WTC11 (cell line): ENCODE results near the gene ADORA2B. TPM values are rescaled to one million over a fixed set of nuclear protein-coding genes. Genes with fewer than 3 reads are reported as not detected.

Source experiments
- ATAC-seq: fragments of 200-7000 bp; cut with Tn5 transposase; 2 replicates; pipeline ENCODE4 v1.10.0; 2021; ENCODE audit warnings: mild to moderate bottlenecking, moderate library complexity
- CTCF ChIA-PET: fragments of 300-600 bp; sonication (Branson Sonifier 250); formaldehyde crosslinking; loops from one replicate; lab custom pipeline; 2021; ENCODE audit warnings: antibody characterized with exemption; lab: Charles Lee
- POLR2A ChIA-PET: fragments of 350-600 bp; sonication (Branson Sonifier 250); formaldehyde crosslinking; loops from one replicate; lab custom pipeline; 2021; ENCODE audit warnings: antibody characterized with exemption; lab: Charles Lee
- DNase-seq: peaks from one replicate; pipeline ENCODE4 v3.0.0; 2021; ENCODE audit warnings: low spot score
- H3K27ac Mint-ChIP-seq: 2 replicates; pipeline ENCODE4 v1.8.0; 2021; ENCODE audit warnings: mixed read lengths
- H3K27me3 Mint-ChIP-seq: 2 replicates; pipeline ENCODE4 v1.8.0; 2021; ENCODE audit warnings: low read depth, mild to moderate bottlenecking, moderate library complexity, mixed read lengths
- H3K36me3 Mint-ChIP-seq: 2 replicates; pipeline ENCODE4 v1.8.0; 2021; ENCODE audit warnings: mixed read lengths
- H3K4me1 Mint-ChIP-seq: 2 replicates; pipeline ENCODE4 v1.8.0; 2022; ENCODE audit warnings: mixed read lengths
- H3K4me3 Mint-ChIP-seq: 2 replicates; pipeline ENCODE4 v1.8.0; 2021; ENCODE audit warnings: mild to moderate bottlenecking, moderate library complexity, mixed read lengths
- H3K9me3 Mint-ChIP-seq: 2 replicates; pipeline ENCODE4 v1.8.0; 2021; ENCODE audit warnings: mixed read lengths
- CBFB ChIP-seq: sonication (generic); formaldehyde crosslinking; IDR thresholded peaks from 2 replicates; pipeline ENCODE4 v1.8.1; 2022; ENCODE audit warnings: mild to moderate bottlenecking, low read depth, missing genetic modification reagents
- CREB1 ChIP-seq: sonication (generic); formaldehyde crosslinking; IDR thresholded peaks from 2 replicates; pipeline ENCODE4 v1.8.0; 2023; ENCODE audit warnings: mild to moderate bottlenecking, missing genetic modification reagents
- EMX1 ChIP-seq: fragments of 250-450 bp; sonication (Bioruptor Pico); IDR thresholded peaks from 2 replicates; pipeline ENCODE4 v1.8.0; 2021; ENCODE audit warnings: mild to moderate bottlenecking
- FOXK1 ChIP-seq: sonication (generic); formaldehyde crosslinking; IDR thresholded peaks from 2 replicates; pipeline ENCODE4 v1.8.0; 2022; ENCODE audit warnings: mild to moderate bottlenecking, moderate library complexity, missing genetic modification reagents
- HMGXB4 ChIP-seq: sonication (generic); formaldehyde crosslinking; IDR thresholded peaks from 2 replicates; pipeline ENCODE4 v1.8.1; 2023; ENCODE audit warnings: mild to moderate bottlenecking, moderate library complexity, missing genetic modification reagents
- KAT7 ChIP-seq: sonication (generic); formaldehyde crosslinking; IDR thresholded peaks from 2 replicates; pipeline ENCODE4 v1.8.1; 2023; ENCODE audit warnings: missing genetic modification reagents, mild to moderate bottlenecking, borderline replicate concordance
- MYBL2 ChIP-seq: sonication (generic); formaldehyde crosslinking; IDR thresholded peaks from 2 replicates; pipeline ENCODE4 v1.8.1; 2023; ENCODE audit warnings: mild to moderate bottlenecking, moderate library complexity, missing genetic modification reagents
- OVOL2 ChIP-seq: fragments of 250-450 bp; sonication (Bioruptor Pico); IDR thresholded peaks from 2 replicates; pipeline ENCODE4 v1.9.0; 2021; ENCODE audit warnings: mild to moderate bottlenecking, borderline replicate concordance
- SMAD4 ChIP-seq: sonication (generic); formaldehyde crosslinking; IDR thresholded peaks from 2 replicates; pipeline ENCODE4 v1.8.0; 2022; ENCODE audit warnings: mild to moderate bottlenecking, missing genetic modification reagents
- SP1 ChIP-seq: sonication (generic); formaldehyde crosslinking; conservative IDR thresholded peaks from 2 replicates; pipeline ENCODE4 v1.8.1; 2022; ENCODE audit warnings: missing genetic modification reagents
- TEAD4 ChIP-seq: sonication (generic); formaldehyde crosslinking; IDR thresholded peaks from 2 replicates; pipeline ENCODE4 v1.8.0; 2022; ENCODE audit warnings: mild to moderate bottlenecking, missing genetic modification reagents
- ZNF416 ChIP-seq: fragments of 250-450 bp; sonication (Bioruptor Pico); IDR thresholded peaks from 2 replicates; pipeline ENCODE4 v1.9.0; 2021; ENCODE audit warnings: mild to moderate bottlenecking, inconsistent platforms
- ZNF423 ChIP-seq: fragments of 250-450 bp; sonication (Bioruptor Pico); IDR thresholded peaks from 2 replicates; pipeline ENCODE4 v2.1.2; 2022; ENCODE audit warnings: mild to moderate bottlenecking, moderate library complexity
- ZNF512 ChIP-seq: sonication (generic); formaldehyde crosslinking; IDR thresholded peaks from 2 replicates; pipeline ENCODE4 v1.8.1; 2022; ENCODE audit warnings: missing genetic modification reagents, borderline replicate concordance
- ZNF532 ChIP-seq: fragments of 250-450 bp; sonication (Bioruptor Pico); IDR thresholded peaks from 2 replicates; pipeline ENCODE4 v1.9.0; 2021; ENCODE audit warnings: mild to moderate bottlenecking, borderline replicate concordance
- total RNA-seq: library from RNA; stranded (reverse); gene quantifications from 3 replicates; pipeline ENCODE4 v1.2.3, GENCODE V29; 2021
- TF ChIP-seq, protein P1 (sequence below): sonication (generic); formaldehyde crosslinking; IDR thresholded peaks from 2 replicates; pipeline ENCODE4 v1.8.0; 2023; ENCODE audit warnings: missing genetic modification reagents, mild to moderate bottlenecking, borderline replicate concordance

The ADORA2B gene
- total RNA-seq, 1 experiment from 2014 or later = 4.2 TPM

DNA sequence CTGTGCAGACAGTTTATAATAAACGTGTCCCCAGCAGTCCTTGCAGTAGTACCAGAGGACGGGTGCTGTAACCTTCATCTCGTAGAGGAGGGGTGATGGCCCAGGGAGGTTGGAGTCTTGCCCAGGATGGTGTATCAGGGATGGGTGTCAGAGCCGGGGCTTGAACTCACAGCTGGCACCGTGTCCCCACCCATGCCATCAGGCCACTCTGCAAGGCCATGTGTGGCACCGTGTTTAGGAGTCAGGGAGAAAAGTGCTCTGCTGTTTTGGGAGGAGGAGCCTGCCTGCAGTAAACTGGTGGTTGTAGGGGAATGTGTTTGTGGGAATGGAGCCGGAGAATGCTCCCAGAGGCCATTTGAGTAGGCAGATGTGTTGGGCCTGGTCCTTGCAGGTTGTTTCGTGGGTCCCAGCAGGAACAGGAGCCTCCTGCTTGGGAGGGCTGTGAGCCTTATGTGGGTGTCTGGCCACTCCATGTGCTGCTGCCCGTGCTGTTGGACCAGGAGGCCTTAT, 1.7 kb downstream of the ADORA2B start:
- POLR2A ChIA-PET = interaction anchor here (1.5 to 3.2 kb wide), 2 partner anchors 12 to 19 kb away, joined by 3 to 16 read pairs; no protein-coding TSS in a partner anchor
- TF ChIP-seq ZNF512 (no peak), TEAD4 (no peak)
- TF ChIP-seq, all 79 proteins: peak for 0
- ATAC-seq = no peak

DNA sequence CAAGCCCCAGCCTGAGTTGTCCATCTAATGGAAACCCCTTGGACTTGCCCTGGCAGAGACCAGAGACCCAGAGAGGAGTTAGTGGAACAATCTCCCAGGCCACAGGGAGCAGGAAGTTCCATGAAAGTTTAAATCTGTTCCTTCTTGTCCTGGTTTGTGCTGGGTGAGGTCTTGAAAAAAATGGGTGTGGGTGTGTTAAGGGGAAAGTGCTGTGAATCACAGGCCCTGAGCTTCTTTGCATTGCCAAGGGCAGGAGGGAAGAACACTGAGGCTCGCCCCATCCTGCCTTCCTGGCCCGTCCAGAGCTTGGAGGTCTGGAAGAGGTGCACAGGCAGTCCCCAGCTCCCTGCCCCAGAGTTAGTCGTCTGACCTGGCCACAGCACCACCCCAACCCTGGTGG, 2.3 kb downstream of the ADORA2B start:
- ATAC-seq (no peak), DNase-seq (no peak)
- H3K4me1 Mint-ChIP-seq = peaks cover 31% of the 10 kb centered on the region
- ChIA-PET CTCF (interaction anchor here (1.5 kb wide), 1 partner anchor 118 kb away, joined by 5 read pairs; no protein-coding TSS in a partner anchor), POLR2A (no interaction called here)
- H3K27ac Mint-ChIP-seq = no peak overlapping the region
- no peak overlapping the region for H3K4me3 Mint-ChIP-seq
- no peaks in the 10 kb centered on the region for H3K9me3 Mint-ChIP-seq
- peaks cover 9% of the 10 kb centered on the region; the same call in 1 of the 2 replicates for H3K36me3 Mint-ChIP-seq
- peaks cover 44% of the 10 kb centered on the region for H3K27me3 Mint-ChIP-seq
- TF ChIP-seq SMAD4 (CRISPR knock-in tag) (no peak), HMGXB4 (CRISPR knock-in tag) (no peak), EMX1 (CRISPR knock-in tag) (no peak), ZNF512 (no peak), ZNF416 (no peak), SP1 (CRISPR knock-in tag) (no peak)

More for the DNA sequence above, 1.7 kb downstream of the ADORA2B start:
- H3K36me3 Mint-ChIP-seq = peaks cover 9% of the 10 kb centered on the region; the same call in 1 of the 2 replicates
- DNase-seq = no peak
- CTCF ChIA-PET = interaction anchor here (1.5 to 4.1 kb wide), 5 partner anchors 16 to 118 kb away, joined by 5 to 47 read pairs (median 11); partner anchors contain the start of genes TTC19 and ZSWIM7
- H3K4me3 Mint-ChIP-seq = peak overlapping the region; percentile 64
- H3K27me3 Mint-ChIP-seq = peaks cover 46% of the 10 kb centered on the region
- no peaks in the 10 kb centered on the region for H3K9me3 Mint-ChIP-seq
- peaks cover 33% of the 10 kb centered on the region for H3K4me1 Mint-ChIP-seq
- H3K27ac Mint-ChIP-seq = no peak overlapping the region

DNA sequence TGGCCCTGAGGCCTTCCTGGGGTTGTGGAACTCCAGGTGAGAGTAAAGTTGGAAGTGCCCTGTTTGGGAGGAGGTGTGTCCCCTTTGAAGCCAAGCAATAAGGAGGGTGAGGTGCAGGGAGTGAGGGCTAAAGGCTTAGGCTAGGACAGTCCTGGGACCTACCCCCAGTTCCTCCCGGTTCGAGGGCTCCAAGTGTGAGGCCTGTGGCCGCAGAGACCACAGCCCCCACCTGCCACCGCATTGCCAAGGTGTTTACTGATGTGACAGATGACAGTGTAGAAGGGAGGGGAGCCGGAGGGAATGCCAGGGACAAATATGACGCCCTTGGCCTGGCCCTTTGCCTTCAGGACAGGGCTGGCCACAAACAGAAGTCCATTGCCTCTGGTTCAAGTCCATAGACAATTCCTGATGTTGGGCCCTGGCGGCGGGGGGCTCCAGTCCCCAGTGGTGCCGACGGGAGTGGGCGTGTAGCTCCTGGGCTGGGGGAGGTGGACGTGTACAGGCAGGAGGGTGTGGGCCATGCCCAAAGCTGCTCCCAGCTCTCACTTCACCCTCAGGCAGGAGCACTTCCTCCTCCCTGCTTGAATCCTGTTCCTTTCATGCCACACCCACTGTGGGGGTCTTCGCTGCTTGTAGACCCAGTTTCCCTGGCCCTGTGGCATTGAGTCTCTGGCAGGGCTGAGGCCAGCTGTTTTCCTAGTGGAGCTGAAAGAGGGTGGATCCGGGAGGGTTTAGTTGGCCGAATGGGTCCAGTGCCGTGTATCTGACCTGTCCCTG, 3.2 kb downstream of the ADORA2B start:
- CTCF ChIA-PET = interaction anchor here (0.6 to 1.5 kb wide), 2 partner anchors 17 to 119 kb away, joined by 3 to 5 read pairs; no protein-coding TSS in a partner anchor
- DNase-seq = no peak
- POLR2A ChIA-PET = interaction anchor here (1.6 kb wide), 1 partner anchor 18 kb away, joined by 4 read pairs; no protein-coding TSS in a partner anchor
- TF ChIP-seq CBFB (no peak), EMX1 (CRISPR knock-in tag) (no peak), MYBL2 (no peak), FOXK1 (CRISPR knock-in tag) (no peak), ZNF423 (CRISPR knock-in tag) (no peak), OVOL2 (CRISPR knock-in tag) (no peak), SMAD4 (CRISPR knock-in tag) (no peak), CREB1 (no peak), KAT7 (no peak), ZNF532 (no peak)
- TF ChIP-seq, protein P1, sequence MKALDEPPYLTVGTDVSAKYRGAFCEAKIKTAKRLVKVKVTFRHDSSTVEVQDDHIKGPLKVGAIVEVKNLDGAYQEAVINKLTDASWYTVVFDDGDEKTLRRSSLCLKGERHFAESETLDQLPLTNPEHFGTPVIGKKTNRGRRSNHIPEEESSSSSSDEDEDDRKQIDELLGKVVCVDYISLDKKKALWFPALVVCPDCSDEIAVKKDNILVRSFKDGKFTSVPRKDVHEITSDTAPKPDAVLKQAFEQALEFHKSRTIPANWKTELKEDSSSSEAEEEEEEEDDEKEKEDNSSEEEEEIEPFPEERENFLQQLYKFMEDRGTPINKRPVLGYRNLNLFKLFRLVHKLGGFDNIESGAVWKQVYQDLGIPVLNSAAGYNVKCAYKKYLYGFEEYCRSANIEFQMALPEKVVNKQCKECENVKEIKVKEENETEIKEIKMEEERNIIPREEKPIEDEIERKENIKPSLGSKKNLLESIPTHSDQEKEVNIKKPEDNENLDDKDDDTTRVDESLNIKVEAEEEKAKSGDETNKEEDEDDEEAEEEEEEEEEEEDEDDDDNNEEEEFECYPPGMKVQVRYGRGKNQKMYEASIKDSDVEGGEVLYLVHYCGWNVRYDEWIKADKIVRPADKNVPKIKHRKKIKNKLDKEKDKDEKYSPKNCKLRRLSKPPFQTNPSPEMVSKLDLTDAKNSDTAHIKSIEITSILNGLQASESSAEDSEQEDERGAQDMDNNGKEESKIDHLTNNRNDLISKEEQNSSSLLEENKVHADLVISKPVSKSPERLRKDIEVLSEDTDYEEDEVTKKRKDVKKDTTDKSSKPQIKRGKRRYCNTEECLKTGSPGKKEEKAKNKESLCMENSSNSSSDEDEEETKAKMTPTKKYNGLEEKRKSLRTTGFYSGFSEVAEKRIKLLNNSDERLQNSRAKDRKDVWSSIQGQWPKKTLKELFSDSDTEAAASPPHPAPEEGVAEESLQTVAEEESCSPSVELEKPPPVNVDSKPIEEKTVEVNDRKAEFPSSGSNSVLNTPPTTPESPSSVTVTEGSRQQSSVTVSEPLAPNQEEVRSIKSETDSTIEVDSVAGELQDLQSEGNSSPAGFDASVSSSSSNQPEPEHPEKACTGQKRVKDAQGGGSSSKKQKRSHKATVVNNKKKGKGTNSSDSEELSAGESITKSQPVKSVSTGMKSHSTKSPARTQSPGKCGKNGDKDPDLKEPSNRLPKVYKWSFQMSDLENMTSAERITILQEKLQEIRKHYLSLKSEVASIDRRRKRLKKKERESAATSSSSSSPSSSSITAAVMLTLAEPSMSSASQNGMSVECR (CRISPR knock-in tag) = no peak

More for the DNA sequence above, 3.2 kb downstream of the ADORA2B start:
- Mint-ChIP-seq H3K9me3 (no peaks in the 10 kb centered on the region), H3K4me3 (no peak overlapping the region), H3K27ac (no peak overlapping the region), H3K36me3 (peaks cover 9% of the 10 kb centered on the region; the same call in 1 of the 2 replicates), H3K27me3 (peaks cover 35% of the 10 kb centered on the region), H3K4me1 (peaks cover 27% of the 10 kb centered on the region)
- ATAC-seq = no peak
